Measurements from ENCODE around the gene NOTCH1. TPM values are rescaled to one million over a fixed set of nuclear protein-coding genes. Genes with fewer than 3 reads are reported as not detected.

NOTCH1 gene
- total and polyA plus RNA-seq, 2 of the 13 experiments (the other 11 are each of a cell fraction or from before 2014, with no cell fraction given), result 0.09 to 0.35 TPM

DNA sequence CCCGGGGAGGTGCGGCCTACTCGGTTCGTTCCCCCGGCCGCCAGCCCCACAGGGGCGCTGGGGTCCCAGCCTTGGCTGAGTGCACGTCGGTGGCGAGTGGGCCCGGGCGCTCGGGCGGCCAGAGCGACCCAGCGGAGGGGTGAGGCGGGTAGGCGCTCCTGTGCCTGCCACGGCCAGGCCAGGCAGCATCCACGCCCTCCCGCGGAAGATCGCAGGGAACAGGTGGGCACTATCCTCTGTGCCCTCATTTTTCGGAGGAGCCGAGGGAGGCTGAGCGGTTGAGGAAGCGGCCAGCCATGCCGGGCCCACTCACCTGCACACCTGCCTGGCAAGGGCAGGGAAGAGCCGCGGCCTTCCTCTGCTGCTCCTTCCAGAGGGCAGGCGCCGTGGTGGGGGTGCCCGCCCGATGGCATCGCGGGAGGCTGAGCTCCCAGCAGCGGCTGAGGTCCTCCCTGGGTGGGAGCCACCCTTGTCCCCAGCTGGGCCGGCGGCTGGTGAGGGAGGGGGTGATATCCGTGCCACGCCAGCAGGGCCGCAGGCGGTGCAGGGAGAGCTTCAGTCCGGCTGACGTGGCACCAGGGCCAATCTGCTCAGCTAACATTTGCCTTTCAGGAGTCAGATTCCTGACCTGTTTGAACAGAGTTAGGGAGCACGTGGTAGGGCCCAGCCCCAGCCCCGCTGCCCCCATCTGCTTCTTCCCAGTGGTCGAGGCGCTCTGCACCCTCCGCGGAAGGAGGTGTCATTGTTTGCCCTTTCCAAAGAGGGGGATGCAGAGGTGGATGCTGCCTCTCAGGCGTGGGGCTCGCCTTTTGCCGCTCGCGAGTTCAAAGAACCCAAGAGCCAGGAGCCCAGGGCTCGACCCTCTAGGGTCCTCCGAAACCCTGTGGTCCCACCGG, 61.4 kb downstream of the NOTCH1 start (continued):
- TF ChIP-seq ZNF816 (CRISPR knock-in tag; IDR thresholded peaks at IDR 0.05; ENCODE audit: borderline replicate concordance) (no peak), ELF1 (CRISPR knock-in tag; IDR thresholded peaks at IDR 0.05) (peak; percentile 2; the same call in 1 of the 2 replicates), PRMT3 (CRISPR knock-in tag; IDR thresholded peaks at IDR 0.05; ENCODE audit: borderline replicate concordance, low read depth) (no peak), ARNT2 (CRISPR knock-in tag; IDR thresholded peaks at IDR 0.05; ENCODE audit: low read depth) (peak; percentile 57; the same call in 1 of the 2 replicates), ZNF891 (CRISPR knock-in tag; IDR thresholded peaks at IDR 0.05) (peak; percentile 5; the same call in 1 of the 2 replicates), ZNF790 (CRISPR knock-in tag; IDR thresholded peaks at IDR 0.05; ENCODE audit: borderline replicate concordance) (peak; percentile 81; the same call in 1 of the 2 replicates), SP5 (CRISPR knock-in tag; IDR thresholded peaks at IDR 0.05; ENCODE audit: borderline replicate concordance, low read depth) (no peak), NONO (IDR thresholded peaks at IDR 0.05) (no peak), NONO (CRISPR knock-in tag; conservative IDR thresholded peaks at IDR 0.05) (0 out of 2 replicates have a peak, but pooled peaks have one; percentile 32), ZNF143 (CRISPR knock-in tag; IDR thresholded peaks at IDR 0.05) (peak; percentile 15; the same call in 1 of the 2 replicates), ZNF121 (CRISPR knock-in tag; IDR thresholded peaks at IDR 0.05) (no peak), ZNF577 (CRISPR knock-in tag; IDR thresholded peaks at IDR 0.05; ENCODE audit: borderline replicate concordance, low read depth) (no peak), YEATS4 (CRISPR knock-in tag; IDR thresholded peaks at IDR 0.05; ENCODE audit: borderline replicate concordance) (peak; percentile 59; the same call in 1 of the 2 replicates), HNRNPK (IDR thresholded peaks at IDR 0.05; ENCODE audit: low read depth, low read length, poor library complexity, severe bottlenecking) (no peak), KDM2A (CRISPR knock-in tag; IDR thresholded peaks at IDR 0.05; ENCODE audit: borderline replicate concordance, low read depth) (peak; percentile 30), KDM1A (CRISPR knock-in tag; IDR thresholded peaks at IDR 0.05) (no peak), FOXC1 (CRISPR knock-in tag; IDR thresholded peaks at IDR 0.05; ENCODE audit: borderline replicate concordance) (peak; percentile 84), MYC (CRISPR knock-in tag; IDR thresholded peaks at IDR 0.05; ENCODE audit: borderline replicate concordance) (peak; percentile 52; the same call in 1 of the 2 replicates), ZNF766 (CRISPR knock-in tag; IDR thresholded peaks at IDR 0.05; ENCODE audit: borderline replicate concordance) (0 out of 2 replicates have a peak, but pooled peaks have one; percentile 79), HOXA9 (CRISPR knock-in tag; IDR thresholded peaks at IDR 0.05; ENCODE audit: borderline replicate concordance) (no peak), TEAD3 (CRISPR knock-in tag; optimal IDR thresholded peaks at IDR 0.05; ENCODE audit: borderline replicate concordance) (no peak), NFKBIZ (CRISPR knock-in tag; IDR thresholded peaks at IDR 0.05) (0 out of 2 replicates have a peak, but pooled peaks have one; percentile 10), CBFB (CRISPR knock-in tag; IDR thresholded peaks at IDR 0.05) (0 out of 2 replicates have a peak, but pooled peaks have one; percentile 6), MTF2 (CRISPR knock-in tag; IDR thresholded peaks at IDR 0.05; ENCODE audit: borderline replicate concordance) (0 out of 2 replicates have a peak, but pooled peaks have one; percentile 16), KDM4B (CRISPR knock-in tag; IDR thresholded peaks at IDR 0.05) (no peak)
- TF ChIP-seq, protein P1, sequence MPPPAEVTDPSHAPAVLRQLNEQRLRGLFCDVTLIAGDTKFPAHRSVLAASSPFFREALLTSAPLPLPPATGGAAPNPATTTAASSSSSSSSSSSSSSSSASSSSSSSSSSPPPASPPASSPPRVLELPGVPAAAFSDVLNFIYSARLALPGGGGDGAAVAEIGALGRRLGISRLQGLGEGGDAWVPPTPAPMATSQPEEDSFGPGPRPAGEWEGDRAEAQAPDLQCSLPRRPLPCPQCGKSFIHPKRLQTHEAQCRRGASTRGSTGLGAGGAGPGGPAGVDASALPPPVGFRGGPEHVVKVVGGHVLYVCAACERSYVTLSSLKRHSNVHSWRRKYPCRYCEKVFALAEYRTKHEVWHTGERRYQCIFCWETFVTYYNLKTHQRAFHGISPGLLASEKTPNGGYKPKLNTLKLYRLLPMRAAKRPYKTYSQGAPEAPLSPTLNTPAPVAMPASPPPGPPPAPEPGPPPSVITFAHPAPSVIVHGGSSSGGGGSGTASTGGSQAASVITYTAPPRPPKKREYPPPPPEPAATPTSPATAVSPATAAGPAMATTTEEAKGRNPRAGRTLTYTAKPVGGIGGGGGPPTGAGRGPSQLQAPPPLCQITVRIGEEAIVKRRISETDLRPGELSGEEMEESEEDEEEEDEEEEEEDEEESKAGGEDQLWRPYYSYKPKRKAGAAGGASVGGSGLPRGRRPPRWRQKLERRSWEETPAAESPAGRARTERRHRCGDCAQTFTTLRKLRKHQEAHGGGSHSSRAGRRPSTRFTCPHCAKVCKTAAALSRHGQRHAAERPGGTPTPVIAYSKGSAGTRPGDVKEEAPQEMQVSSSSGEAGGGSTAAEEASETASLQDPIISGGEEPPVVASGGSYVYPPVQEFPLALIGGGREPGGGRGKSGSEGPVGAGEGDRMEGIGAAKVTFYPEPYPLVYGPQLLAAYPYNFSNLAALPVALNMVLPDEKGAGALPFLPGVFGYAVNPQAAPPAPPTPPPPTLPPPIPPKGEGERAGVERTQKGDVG (CRISPR knock-in tag; IDR thresholded peaks at IDR 0.05; ENCODE audit: borderline replicate concordance), result no peak; the same call in 1 of the 2 replicates
- TF ChIP-seq, protein P2, sequence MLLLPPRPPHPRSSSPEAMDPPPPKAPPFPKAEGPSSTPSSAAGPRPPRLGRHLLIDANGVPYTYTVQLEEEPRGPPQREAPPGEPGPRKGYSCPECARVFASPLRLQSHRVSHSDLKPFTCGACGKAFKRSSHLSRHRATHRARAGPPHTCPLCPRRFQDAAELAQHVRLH (CRISPR knock-in tag; IDR thresholded peaks at IDR 0.05; ENCODE audit: borderline replicate concordance, low read depth), result 0 out of 2 replicates have a peak, but pooled peaks have one; percentile 8
